Panc1 (cell line): ENCODE measurements around the gene DENND5B.

Experiments used
- CTCF ChIP-seq: fragments of 450-650 bp; IDR thresholded peaks from 2 replicates; pipeline ENCODE4 v1.5.1; 2017; ENCODE audit warnings: mild to moderate bottlenecking
- POLR2AphosphoS5 ChIP-seq: IDR thresholded peaks from 2 replicates; pipeline ENCODE4 v1.6.1; 2012; ENCODE audit warnings: mild to moderate bottlenecking, low read depth, low read length, moderate library complexity
- REST ChIP-seq, 2 experiments: IDR thresholded peaks; 2 replicates each; pipeline ENCODE4 v1.6.1; 2011 to 2012; ENCODE audit warnings: low read depth in 2 of 2, control low read depth in 1 of 2, low read length in 1 of 2, mild to moderate bottlenecking in 1 of 2, moderate library complexity in 1 of 2; ENCODE audit not compliant: insufficient read depth in 1 of 2
- SIN3A ChIP-seq: IDR thresholded peaks from 2 replicates; pipeline ENCODE4 v1.6.1; 2012; ENCODE audit warnings: low read depth, mild to moderate bottlenecking, low read length, moderate library complexity, borderline replicate concordance; ENCODE audit not compliant: insufficient read depth

- TF ChIP-seq POLR2AphosphoS5: no peak
- no peak for TF ChIP-seq CTCF
- TF ChIP-seq REST (IDR thresholded peaks at IDR 0.05; ENCODE audit: insufficient read depth in 1 of 2, low read depth in 2 of 2, low read length in 1 of 2): no peak
- no peak for TF ChIP-seq SIN3A
Measured at GRCh38 chr12:31406345-31406744, 184.6 kb downstream of the DENND5B start.
